ENCODE data around the gene PRMT7. TPM values are rescaled to one million over a fixed set of nuclear protein-coding genes. Genes with fewer than 3 reads are reported as not detected.

Gene PRMT7
- total RNA-seq, 1 donor from 2014 or later: 36.7 TPM

DNA sequence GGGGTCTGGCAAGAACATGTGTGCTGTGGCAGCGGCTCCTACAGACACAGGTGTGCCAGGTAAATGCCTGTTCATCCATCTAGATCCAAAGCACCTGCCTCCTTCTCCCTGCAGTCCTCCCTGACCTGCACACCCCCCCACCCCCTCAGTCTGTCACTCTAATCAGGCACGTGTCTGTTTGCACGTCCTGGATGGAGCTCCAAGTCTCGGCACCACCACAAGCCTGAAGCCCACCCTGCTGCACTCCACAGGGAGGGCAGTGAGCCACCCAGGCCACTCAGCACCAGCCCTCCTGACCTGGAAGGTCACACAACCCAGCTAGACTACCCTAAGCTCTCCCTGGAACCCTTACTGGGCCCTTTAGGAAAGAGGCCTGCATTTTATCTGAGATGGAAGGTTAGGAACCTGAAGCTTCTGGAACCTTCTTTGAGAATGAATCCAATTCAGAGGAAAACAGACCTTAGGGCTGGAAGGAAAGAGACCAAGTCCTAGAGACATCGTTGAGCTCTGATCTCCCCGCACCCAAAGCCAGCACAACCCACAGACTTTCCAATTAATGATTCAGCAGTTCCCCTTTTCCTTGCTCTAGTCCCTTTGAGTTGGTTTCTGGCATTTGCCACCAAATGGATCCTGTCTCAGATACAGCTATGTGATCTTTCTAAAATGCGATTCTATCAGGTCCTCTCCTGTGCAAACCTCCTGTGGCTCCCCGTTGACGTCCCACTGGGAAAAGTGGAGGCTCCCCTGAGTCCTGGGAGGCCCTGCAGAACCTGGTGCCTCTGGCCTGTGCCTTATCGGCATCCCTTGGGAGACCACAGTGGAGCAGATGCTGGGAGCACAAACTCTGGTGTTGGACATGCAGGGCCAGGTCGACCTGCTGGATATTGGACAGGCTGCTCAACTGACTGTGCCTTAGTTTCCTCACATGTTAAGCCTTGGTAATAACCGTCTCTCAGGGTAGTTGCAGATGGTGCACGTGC lies 67.9 kb downstream of the PRMT7 start:
- Histone ChIP-seq H2AFZ (ENCODE audit: low read depth, low read length) (no peak overlapping the region), H3K27ac (ENCODE audit: low read depth, low read length) (no peak overlapping the region), H3K4me3 (ENCODE audit: insufficient read depth, low read depth, low read length) (no peak overlapping the region), H3K9ac (ENCODE audit: low read length) (no peak overlapping the region), H3K4me1 (ENCODE audit: insufficient read depth, low read length) (no peaks in the 10 kb centered on the region), H3K9me3 (ENCODE audit: insufficient read depth, low read depth, low read length) (no peaks in the 10 kb centered on the region), H3K79me2 (ENCODE audit: insufficient read depth, low read length) (no peaks in the 10 kb centered on the region), H4K20me1 (ENCODE audit: insufficient read depth, low read length) (no peaks in the 10 kb centered on the region), H3K27me3 (ENCODE audit: insufficient read depth, low read length) (no peaks in the 10 kb centered on the region), H3K4me2 (ENCODE audit: low read length) (no peak overlapping the region), H3K36me3 (ENCODE audit: insufficient read depth, low read length) (no peaks in the 10 kb centered on the region)
- no peaks in the 10 kb centered on the region for H3K9me3 Mint-ChIP-seq (ENCODE audit: unreplicated experiment)
- no peak overlapping the region for H3K27ac Mint-ChIP-seq (ENCODE audit: unreplicated experiment)
- peaks cover 1% of the 10 kb centered on the region for H3K36me3 Mint-ChIP-seq (ENCODE audit: low read depth, unreplicated experiment)
- no peak overlapping the region for H3K4me3 Mint-ChIP-seq (ENCODE audit: unreplicated experiment)
- peaks cover 47% of the 10 kb centered on the region for H3K27me3 Mint-ChIP-seq (ENCODE audit: low read depth, unreplicated experiment)
- FAIRE-seq: no peak
- no peak for DNase-seq (ENCODE audit: low read depth)
- no peaks in the 10 kb centered on the region for H3K4me1 Mint-ChIP-seq (ENCODE audit: low read depth, unreplicated experiment)
- TF ChIP-seq, protein P1, sequence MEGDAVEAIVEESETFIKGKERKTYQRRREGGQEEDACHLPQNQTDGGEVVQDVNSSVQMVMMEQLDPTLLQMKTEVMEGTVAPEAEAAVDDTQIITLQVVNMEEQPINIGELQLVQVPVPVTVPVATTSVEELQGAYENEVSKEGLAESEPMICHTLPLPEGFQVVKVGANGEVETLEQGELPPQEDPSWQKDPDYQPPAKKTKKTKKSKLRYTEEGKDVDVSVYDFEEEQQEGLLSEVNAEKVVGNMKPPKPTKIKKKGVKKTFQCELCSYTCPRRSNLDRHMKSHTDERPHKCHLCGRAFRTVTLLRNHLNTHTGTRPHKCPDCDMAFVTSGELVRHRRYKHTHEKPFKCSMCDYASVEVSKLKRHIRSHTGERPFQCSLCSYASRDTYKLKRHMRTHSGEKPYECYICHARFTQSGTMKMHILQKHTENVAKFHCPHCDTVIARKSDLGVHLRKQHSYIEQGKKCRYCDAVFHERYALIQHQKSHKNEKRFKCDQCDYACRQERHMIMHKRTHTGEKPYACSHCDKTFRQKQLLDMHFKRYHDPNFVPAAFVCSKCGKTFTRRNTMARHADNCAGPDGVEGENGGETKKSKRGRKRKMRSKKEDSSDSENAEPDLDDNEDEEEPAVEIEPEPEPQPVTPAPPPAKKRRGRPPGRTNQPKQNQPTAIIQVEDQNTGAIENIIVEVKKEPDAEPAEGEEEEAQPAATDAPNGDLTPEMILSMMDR (IDR thresholded peaks at IDR 0.05; ENCODE audit: insufficient read depth, low read depth, low read length): no peak
- no peak for TF ChIP-seq EZH2 (IDR thresholded peaks at IDR 0.05; ENCODE audit: insufficient read depth, low read length)

DNA sequence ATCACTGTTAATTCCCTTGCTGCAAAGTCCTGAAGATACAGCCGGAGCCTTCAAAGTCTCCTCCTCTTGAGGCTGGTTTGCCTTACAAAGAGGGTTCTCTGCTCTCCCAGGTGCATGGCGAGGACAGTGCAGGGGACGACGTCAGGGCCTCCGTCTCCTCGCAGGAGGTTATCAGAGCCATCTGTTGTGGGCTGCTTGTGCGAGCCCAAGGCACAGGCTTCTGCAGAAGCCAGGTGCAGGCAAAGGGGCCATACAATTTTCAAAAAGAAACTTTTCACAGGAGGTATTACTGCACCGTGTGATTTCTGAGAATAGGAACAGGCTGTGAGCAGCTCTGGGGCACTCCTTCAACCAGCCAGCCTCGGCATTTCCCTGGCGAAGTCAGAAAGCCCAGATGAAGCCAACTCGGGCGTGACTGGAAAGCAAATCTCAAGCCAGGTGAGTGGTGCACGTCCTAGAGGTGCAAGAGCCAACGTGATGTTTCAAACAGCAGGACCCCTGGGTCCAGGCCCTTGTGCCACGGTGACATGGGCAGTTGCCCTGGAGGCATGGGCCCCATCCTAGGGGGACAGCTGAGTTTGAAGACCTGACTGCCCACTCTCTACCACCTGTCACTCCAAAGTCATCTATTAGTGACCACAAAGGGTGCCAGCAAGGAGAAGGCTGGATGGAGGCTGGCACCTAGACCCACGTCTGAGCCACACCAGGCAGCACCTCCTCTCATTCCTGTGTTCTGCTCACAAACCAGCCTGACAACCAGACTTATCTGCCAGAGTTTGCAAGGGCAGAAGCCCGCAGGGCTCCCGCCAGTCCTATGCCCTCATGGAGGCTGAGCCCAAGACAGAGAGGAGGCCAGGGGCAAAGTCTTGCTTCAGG lies 68.9 kb downstream of the PRMT7 start:
- Histone ChIP-seq H4K20me1 (ENCODE audit: insufficient read depth, low read length) (no peaks in the 10 kb centered on the region), H3K27me3 (ENCODE audit: insufficient read depth, low read length) (no peaks in the 10 kb centered on the region), H2AFZ (ENCODE audit: low read depth, low read length) (no peak overlapping the region), H3K27ac (ENCODE audit: low read depth, low read length) (no peak overlapping the region), H3K4me2 (ENCODE audit: low read length) (no peak overlapping the region), H3K9me3 (ENCODE audit: insufficient read depth, low read depth, low read length) (no peaks in the 10 kb centered on the region), H3K36me3 (ENCODE audit: insufficient read depth, low read length) (no peaks in the 10 kb centered on the region), H3K4me1 (ENCODE audit: insufficient read depth, low read length) (no peaks in the 10 kb centered on the region), H3K79me2 (ENCODE audit: insufficient read depth, low read length) (no peaks in the 10 kb centered on the region), H3K9ac (ENCODE audit: low read length) (no peak overlapping the region), H3K4me3 (ENCODE audit: insufficient read depth, low read depth, low read length) (no peak overlapping the region)
- TF ChIP-seq, protein P1 (IDR thresholded peaks at IDR 0.05; ENCODE audit: insufficient read depth, low read depth, low read length): no peak
- no peak for TF ChIP-seq EZH2 (IDR thresholded peaks at IDR 0.05; ENCODE audit: insufficient read depth, low read length)
- FAIRE-seq (no peak), DNase-seq (ENCODE audit: low read depth) (no peak)
- Mint-ChIP-seq H3K4me3 (ENCODE audit: unreplicated experiment) (no peak overlapping the region), H3K9me3 (ENCODE audit: unreplicated experiment) (no peaks in the 10 kb centered on the region), H3K27ac (ENCODE audit: unreplicated experiment) (no peak overlapping the region), H3K4me1 (ENCODE audit: low read depth, unreplicated experiment) (no peaks in the 10 kb centered on the region), H3K36me3 (ENCODE audit: low read depth, unreplicated experiment) (peaks cover 1% of the 10 kb centered on the region), H3K27me3 (ENCODE audit: low read depth, unreplicated experiment) (peaks cover 47% of the 10 kb centered on the region)

All from astrocyte (in vitro differentiated cells and primary cell).